Measurements from ENCODE around the gene NFIB. TPM values are rescaled to one million over a fixed set of nuclear protein-coding genes. Genes with fewer than 3 reads are reported as not detected.

Gene NFIB
- total RNA-seq, 1 donor, result 12.1 TPM

GRCh38 chr9:14192556-14192955 lies 121.4 kb downstream of the NFIB start:
- DNase-seq (ENCODE audit: low read depth), result no peak
- TF ChIP-seq CTCF (IDR thresholded peaks at IDR 0.05; ENCODE audit: insufficient read depth, low read depth, low read length), result no peak
- H3K4me3 ChIP-seq (ENCODE audit: low read depth, low read length), result no peak overlapping the region

- H3K4me3 ChIP-seq (ENCODE audit: low read depth, low read length), result no peak overlapping the region
- TF ChIP-seq CTCF (IDR thresholded peaks at IDR 0.05; ENCODE audit: insufficient read depth, low read depth, low read length), result no peak
Measured at GRCh38 chr9:14191512-14191911, 122.4 kb downstream of the NFIB start.

GRCh38 chr9:14190240-14190639 lies 123.7 kb downstream of the NFIB start:
- H3K4me3 ChIP-seq (ENCODE audit: low read depth, low read length), result no peak overlapping the region
- no peak for TF ChIP-seq CTCF (IDR thresholded peaks at IDR 0.05; ENCODE audit: insufficient read depth, low read depth, low read length)
- DNase-seq (ENCODE audit: low read depth), result no peak

More at GRCh38 chr9:14191512-14191911, 122.4 kb downstream of the NFIB start:
- DNase-seq (ENCODE audit: low read depth), result no peak

DNA sequence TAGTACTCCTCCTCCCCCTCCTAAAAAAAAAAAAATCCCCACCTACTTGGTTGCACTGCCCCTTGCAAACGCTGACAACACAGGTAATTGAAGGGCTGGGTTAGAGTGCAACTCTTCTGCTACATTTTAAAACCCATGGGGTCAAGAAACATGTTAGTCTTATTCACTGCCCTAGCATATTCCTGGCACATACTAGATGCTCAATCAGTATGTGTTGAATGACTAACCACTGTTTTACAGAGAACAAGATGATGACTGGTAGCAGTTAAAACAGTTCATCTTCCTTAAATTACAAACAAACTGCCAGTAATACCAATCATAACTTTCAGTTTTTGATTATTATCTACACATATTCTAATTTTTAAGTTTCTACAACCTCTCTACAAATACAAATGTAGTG lies 124.4 kb downstream of the NFIB start:
- TF ChIP-seq CTCF (IDR thresholded peaks at IDR 0.05; ENCODE audit: insufficient read depth, low read depth, low read length), result no peak
- no peak for DNase-seq (ENCODE audit: low read depth)
- no peak overlapping the region for H3K4me3 ChIP-seq (ENCODE audit: low read depth, low read length)

DNA sequence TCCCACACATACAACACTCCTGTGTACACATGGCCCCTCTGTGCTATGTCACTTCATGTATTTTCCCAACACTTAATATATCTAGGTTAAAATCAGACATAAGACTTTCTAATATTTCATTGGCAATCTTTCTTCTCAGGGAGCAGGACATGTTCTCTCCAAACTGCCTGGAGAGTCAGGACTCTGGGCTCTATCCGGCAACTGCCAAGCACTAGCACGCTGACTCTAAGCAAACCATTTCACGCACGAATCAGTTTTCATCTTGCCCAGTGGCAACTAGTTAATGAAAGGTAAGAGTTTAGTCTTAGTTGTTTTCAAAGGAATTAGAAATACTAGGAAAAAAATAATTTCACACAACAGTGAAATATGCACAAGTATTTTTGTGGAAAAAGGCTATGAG lies 124.8 kb downstream of the NFIB start:
- DNase-seq (ENCODE audit: low read depth), result no peak
- no peak overlapping the region for H3K4me3 ChIP-seq (ENCODE audit: low read depth, low read length)
- no peak for TF ChIP-seq CTCF (IDR thresholded peaks at IDR 0.05; ENCODE audit: insufficient read depth, low read depth, low read length)

DNA sequence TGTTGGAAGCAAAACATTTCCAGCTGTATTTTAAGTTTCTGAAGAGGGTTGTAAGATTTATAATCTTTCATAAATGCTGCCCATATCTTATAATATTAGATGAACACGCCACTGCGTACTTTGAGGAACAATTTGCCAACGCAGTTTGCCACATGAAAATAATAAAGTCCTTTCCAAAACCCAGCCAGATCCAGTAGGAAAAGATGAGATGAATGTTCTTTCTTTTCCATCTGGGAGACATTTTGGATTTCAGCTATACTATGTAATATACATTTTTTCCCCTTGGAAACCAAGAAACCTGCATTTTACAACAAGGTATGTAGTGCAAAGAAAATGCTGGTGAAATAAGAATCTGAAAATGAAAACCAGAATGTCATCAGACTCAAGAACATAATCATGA lies 125.4 kb downstream of the NFIB start:
- no peak for TF ChIP-seq CTCF (IDR thresholded peaks at IDR 0.05; ENCODE audit: insufficient read depth, low read depth, low read length)
- no peak overlapping the region for H3K4me3 ChIP-seq (ENCODE audit: low read depth, low read length)
- DNase-seq (ENCODE audit: low read depth), result no peak

DNA sequence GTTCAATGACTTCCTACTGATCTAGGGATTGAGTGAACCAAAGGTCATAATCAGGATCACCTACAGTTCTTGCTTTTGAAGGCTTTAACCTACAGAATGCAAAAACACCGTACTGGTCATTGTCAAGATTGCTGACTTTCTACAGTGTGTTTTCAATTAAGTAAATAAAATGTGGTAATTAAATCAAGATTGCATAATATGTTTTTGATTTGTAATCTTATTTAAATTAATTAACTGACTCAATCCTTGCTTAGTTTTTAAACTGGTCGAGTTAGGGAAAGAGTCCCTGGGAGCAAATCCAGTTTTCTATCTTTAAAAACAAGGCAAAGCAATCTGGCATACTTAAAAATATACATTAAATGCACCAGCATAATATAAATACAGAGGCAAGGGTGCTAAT lies 125.9 kb downstream of the NFIB start:
- DNase-seq (ENCODE audit: low read depth), result no peak
- no peak overlapping the region for H3K4me3 ChIP-seq (ENCODE audit: low read depth, low read length)
- no peak for TF ChIP-seq CTCF (IDR thresholded peaks at IDR 0.05; ENCODE audit: insufficient read depth, low read depth, low read length)
